Measurements from ENCODE around the gene TTC23L. TPM values are rescaled to one million over a fixed set of nuclear protein-coding genes. Genes with fewer than 3 reads are reported as not detected.
A peak's percentile ranks its signal among the peaks of the same experiment; 100 is the strongest.

Gene TTC23L
- total RNA-seq, 1 experiment from 2014 or later, result not detected

GRCh38 chr5:34869256-34869655 lies 30.3 kb downstream of the TTC23L start:
- DNase-seq (ENCODE audit: low read depth), result no peak

DNA sequence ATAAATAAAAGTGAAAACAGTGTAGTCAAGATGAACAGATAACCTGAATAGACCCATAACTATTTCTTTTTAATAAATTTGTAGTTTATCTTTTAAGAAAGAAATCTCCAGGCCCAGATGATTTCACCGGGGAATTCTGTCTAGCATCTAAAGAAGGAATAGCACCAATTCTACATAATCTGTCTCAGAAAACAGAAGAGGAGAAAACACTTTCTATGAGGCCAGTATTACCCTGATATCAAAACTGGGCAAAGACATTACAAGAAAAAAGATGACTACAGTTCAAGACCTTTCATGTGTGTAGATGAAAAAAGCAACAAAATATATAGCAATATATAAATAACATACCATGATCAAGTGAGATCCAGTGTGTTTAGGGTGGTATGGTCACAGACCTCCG lies 31.4 kb downstream of the TTC23L start:
- DNase-seq (ENCODE audit: low read depth), result no peak

- no peak for DNase-seq (ENCODE audit: low read depth)
Observed at GRCh38 chr5:34876275-34876674, 37.3 kb downstream of the TTC23L start.

GRCh38 chr5:34881246-34881645 lies 42.3 kb downstream of the TTC23L start:
- no peak for DNase-seq (ENCODE audit: low read depth)

DNA sequence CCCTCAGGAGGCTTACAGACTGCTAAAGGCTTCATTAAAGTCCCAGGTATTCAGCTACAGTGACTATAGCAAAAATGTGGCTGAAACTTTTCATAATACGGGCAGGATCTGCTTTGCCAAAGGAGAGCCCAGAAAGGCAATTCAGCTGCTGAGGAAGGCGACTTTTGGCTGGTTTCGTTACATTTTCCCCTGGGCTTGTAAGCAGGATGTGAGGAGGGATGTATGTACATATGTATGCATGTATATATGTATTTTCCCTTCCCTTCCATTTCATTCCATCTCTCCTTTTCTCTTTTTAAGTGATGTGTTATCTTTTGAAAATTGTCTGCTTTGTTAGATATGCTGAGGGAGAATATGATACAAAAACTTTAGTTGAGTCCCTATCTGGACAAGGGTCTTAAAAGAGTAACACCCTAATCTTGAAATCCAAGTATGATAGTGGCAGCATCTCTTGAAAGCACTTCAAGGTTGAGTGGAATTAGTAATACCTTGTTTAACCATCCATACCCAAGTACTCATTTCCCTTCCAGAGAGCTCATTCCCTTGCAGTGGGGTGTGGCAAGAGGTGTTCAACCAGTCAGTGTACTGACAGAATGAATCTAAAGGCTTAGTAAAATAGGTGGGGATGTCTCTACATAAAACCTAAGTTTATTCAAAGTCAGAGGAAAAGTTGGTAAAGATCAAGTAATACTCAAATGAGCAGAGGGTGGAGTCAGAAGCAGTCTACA lies 47.6 kb downstream of the TTC23L start:
- DNase-seq (ENCODE audit: low read depth), result no peak

- DNase-seq (ENCODE audit: low read depth), result no peak
Observed at GRCh38 chr5:34889394-34889793, 50.4 kb downstream of the TTC23L start.

DNA sequence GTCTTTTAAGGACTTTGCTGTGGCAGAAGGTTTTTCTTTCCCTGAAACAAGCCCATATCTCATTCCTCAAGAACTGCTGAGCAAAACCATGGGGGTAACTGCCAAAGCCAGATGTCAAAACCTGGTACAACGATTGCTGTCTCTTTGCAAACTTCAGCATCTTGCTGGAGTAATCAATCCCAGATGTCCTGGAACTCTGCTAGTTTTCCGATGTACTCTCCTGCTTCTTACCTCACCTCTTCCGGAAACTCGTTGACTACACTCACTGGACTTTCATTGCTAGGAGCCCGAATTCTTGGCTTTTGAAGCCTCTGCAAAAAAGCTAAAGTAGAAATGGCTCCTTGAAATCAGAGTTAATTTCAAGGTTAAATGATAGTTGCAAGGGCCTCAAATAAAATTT lies 53.0 kb downstream of the TTC23L start:
- DNase-seq (ENCODE audit: low read depth), result no peak

- DNase-seq (ENCODE audit: low read depth), result no peak
Observed at GRCh38 chr5:34892414-34892813, 53.5 kb downstream of the TTC23L start.

- no peak for DNase-seq (ENCODE audit: low read depth)
Observed at GRCh38 chr5:34894716-34895115, 55.8 kb downstream of the TTC23L start.

GRCh38 chr5:34895641-34896419 lies 56.9 kb downstream of the TTC23L start:
- DNase-seq (ENCODE audit: low read depth), result no peak

- DNase-seq (ENCODE audit: low read depth), result no peak
Observed at GRCh38 chr5:34897646-34898045, 58.7 kb downstream of the TTC23L start.

DNA sequence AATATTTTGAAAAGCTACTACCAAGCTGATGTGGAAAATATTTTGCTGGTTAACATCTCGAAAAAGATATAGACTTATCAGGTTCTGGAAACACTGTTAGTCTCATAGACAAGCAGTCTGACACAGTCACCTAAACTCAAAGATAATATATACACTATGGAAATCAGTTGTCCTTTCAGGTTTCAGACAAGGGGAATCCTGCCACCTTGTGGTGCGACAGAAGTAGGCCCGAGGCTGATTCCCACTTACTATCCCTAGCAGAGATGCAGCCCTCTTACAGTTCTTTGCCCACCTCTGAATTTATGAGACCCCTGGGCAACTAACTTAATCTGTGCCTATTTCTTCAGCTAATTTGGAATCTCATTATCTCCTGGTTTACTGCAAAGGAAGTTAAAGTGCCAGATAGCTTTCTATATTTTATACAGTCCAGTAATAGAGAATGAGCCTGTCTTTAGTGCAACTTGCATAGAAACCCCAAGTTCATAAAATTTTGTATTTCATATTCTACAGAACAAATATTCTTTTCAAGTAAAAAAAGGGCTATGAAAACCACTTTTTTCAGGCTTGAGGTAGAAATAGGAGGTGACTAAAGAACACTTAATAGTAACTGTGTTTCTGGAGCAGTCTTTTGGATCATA lies 59.4 kb downstream of the TTC23L start:
- DNase-seq (ENCODE audit: low read depth), result peak; percentile 75

DNA sequence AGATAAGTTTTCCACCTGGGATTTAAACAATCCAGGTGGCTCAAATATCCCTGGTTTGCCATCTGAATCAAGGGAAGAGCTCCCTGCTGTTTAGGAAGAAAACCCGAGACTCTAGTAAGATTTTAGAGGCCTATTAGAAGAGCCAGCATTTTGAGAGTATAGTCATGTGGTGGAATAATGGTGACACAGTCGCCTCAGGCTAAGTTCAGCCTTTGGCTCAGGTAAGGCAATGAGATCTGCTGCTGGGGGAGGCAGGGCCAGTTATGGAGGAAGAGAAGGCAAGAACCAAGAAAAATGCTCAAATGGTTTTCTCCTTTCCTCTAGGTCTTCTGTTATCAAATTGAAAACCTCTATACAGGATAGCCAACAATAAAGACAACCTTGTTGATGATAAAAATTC lies 60.1 kb downstream of the TTC23L start:
- DNase-seq (ENCODE audit: low read depth), result peak; percentile 44

DNA sequence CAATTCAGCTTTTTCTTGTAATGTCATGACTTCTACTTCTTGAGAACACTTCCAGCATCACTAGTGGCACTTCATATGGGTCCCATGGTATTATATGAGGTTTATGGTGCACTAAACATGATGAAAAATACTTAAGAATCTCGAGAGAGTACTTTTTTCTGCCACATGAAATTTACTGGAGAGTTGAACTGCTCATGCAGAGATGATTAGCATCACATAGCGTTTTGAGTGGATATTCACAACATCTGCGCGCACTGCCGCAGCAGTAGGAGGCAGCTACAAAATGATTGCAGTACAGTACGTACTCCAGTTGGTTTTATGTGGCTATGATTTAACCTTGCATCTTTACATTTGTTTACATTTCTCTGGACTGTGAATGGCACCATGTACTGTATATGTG lies 61.7 kb downstream of the TTC23L start:
- DNase-seq (ENCODE audit: low read depth), result no peak

DNA sequence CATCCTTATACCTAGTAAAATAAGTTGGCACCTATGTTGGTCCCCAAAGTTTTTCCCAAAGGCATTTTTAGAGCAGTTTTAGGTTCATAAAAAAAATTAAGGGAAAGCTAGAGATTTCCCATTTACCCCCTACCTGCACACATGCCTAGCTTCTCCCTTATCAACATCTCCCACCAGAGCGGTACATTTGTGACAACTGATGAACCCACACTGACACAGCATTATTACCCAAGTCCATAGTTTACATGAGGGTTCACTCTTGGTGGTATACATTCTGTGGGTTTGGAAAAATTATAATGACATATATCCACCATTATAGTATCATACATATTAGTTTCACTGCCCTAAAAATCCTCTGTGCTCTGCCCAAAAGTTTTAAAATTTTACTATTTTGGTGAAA lies 64.3 kb downstream of the TTC23L start:
- DNase-seq (ENCODE audit: low read depth), result no peak

DNA sequence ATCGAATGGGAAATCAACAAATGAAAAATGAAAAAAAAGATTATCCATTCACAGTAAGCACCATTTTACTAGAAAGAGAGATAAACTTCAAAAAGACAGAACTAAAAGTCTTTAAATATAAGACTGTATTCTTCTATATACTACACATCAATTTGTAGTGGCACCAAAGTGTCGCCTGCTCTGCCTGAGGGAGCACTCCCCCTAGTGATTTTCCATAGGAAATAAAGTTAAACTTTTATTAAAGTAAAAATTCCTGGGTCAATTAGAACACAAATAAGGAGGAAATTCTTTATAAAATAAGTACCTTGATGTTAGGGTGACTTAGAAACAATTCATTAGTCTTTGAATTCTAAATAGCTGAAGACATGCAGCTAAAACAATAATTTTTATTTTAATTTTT lies 66.6 kb downstream of the TTC23L start:
- DNase-seq (ENCODE audit: low read depth), result no peak

DNA sequence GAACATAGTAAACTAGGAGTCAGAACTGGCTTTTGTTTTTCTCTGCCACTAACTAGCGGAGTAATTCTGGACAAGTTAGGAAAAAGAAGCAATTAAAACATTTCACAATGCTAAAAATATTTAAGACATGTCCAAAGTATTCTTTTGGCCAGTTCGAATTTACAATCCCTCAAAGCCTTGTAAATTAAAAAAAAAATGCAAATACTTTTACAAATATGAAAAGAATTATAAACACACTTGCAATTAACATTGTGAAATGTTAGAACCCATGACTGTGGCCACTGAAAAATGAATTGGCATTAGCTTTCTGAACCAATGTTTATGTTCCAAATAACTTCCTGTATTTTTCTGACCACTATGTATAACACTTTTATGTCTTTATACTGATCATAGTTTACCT lies 74.1 kb downstream of the TTC23L start:
- DNase-seq (ENCODE audit: low read depth), result peak; percentile 66

- DNase-seq (ENCODE audit: low read depth), result peak; percentile 56
Observed at GRCh38 chr5:34914671-34915138, 75.7 kb downstream of the TTC23L start.

DNA sequence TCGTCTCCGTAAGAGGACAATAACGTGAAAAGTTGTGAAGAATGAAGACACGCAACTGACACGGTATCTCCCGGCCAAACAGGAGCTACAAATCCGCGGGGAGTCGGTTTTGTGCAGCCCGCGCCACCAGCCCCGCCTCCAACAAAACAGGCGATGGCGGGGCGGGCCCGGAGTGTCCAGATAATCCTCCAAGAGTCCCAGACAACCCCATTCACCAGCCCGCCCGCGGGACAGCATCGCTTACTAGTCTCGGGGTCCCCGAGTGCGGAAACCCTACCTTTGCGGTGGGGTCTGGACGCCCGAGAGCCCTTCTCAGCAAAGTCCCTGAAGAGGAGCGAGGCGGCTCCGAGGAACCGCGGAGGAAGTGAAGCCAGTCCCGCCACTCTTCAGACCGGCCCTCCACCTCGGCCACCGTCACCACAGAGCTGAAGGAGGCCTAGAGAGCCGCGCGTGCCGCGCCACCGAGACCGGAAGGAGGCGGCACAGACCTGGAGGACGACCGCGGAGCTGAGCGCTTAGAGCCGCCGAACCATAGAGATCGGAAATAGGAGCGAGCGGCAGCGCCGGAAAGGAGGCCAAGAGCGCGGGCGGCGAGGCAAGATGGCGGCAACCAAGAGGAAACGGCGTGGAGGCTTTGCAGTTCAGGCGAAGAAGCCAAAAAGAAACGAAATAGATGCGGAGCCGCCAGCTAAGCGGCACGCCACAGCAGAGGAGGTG lies 76.3 kb downstream of the TTC23L start, which contains the start of the genes BRIX1 and RAD1:
TSS of gene BRIX1 (plus strand) at position 573 of the 717 bp plus-strand sequence. CDS start at position 601, 28 bp downstream.
TSS of gene RAD1 (minus strand) at position 366 of the 717 bp plus-strand sequence. CDS start 612 bp downstream, outside the sequence.
- DNase-seq (ENCODE audit: low read depth), result peak; percentile 98

DNA sequence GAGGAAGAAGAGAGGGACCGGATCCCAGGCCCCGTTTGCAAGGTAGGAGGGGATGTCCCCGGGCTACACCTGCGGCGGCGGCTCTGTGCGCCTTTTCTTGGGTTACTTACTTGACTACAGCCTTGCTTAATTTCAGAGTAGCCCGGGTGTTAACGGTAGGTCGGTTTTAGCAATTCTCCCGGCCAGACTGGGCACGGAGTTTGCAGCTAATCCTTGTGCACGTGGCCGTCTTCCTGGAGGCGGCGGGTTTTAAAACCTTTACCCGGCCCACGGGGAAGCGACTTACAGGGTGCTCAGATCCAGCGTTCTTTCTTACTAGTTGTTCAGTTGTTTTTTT lies 76.9 kb downstream of the TTC23L start:
- no peak for DNase-seq (ENCODE audit: low read depth)

GRCh38 chr5:34916518-34916917 lies 77.6 kb downstream of the TTC23L start:
- DNase-seq (ENCODE audit: low read depth), result no peak

- no peak for DNase-seq (ENCODE audit: low read depth)
Observed at GRCh38 chr5:34918025-34918424, 79.1 kb downstream of the TTC23L start.
